ENCODE data around the gene MAL. TPM values are rescaled to one million over a fixed set of nuclear protein-coding genes. Genes with fewer than 3 reads are reported as not detected.

The MAL gene
- total RNA-seq, 2 donors from 2014 or later: 1.2 to 2.2 TPM

- DNase-seq (ENCODE audit: low spot score): peak; percentile 44
- Mint-ChIP-seq H3K27me3 (peaks cover 36 to 41% of the 10 kb centered on the region in 2 donors), H3K36me3 (no peaks in the 10 kb centered on the region), H3K4me3 (no peak overlapping the region), H3K27ac (no peak overlapping the region), H3K4me1 (ENCODE audit: low read depth in 2 of 2) (peaks cover 0 to 2% of the 10 kb centered on the region in 2 donors), H3K9me3 (no peaks in the 10 kb centered on the region)
- ATAC-seq: no peak
Measured at GRCh38 chr2:95024960-95025405, 525 bp upstream of the MAL start.

DNA sequence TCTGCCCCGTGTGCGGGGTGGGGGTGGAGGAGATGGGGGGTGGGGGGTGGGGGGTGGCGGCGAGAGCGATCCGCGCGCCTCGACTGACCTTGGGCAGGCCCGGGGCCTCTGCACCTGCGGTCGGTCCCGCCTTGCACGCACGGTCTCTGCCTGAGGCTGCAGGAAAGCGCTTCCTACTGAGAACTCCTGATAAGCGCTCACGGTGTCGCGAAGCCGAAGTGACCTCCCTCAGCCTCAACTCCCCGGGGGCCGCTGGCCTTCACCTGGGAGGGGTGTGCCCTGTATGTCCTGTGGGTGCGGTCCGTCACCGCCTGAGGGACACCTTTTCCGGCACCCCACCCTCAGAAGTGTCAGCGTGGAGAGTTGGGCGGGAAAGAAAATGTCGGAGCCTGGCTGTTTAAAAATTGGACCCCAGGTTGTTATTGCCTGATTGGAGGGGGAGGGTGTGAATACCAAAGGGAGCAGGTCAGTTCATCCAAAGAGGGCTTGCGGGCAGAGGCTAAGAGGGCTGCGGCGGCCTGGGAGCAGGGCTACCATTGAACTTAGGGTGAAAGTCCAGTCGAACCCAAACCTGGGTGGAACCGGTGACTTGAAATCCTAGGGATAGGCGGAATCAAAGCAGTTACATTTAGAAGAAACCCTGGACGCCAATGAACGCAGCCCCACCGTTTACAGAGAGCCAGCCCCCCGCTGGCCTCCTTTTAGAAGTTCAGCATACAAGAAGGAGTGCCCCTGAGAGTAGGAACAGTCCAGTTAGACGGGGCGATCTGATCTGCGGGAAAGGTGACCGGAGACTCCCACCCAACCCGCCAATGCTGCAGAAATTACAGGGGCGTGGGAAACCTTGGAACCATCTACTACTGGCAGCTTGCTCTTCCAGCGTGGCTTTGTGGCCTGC lies 1.2 kb downstream of the MAL start:
- DNase-seq (ENCODE audit: low spot score) (peak; percentile 16), ATAC-seq (no peak)
- H3K9me3 Mint-ChIP-seq: no peaks in the 10 kb centered on the region
- H3K27ac Mint-ChIP-seq: no peak overlapping the region
- peaks cover 32 to 41% of the 10 kb centered on the region in 2 donors for H3K27me3 Mint-ChIP-seq
- no peaks in the 10 kb centered on the region for H3K36me3 Mint-ChIP-seq
- H3K4me3 Mint-ChIP-seq: peak overlapping the region; percentile 64
- peaks cover 0 to 2% of the 10 kb centered on the region in 2 donors for H3K4me1 Mint-ChIP-seq (ENCODE audit: low read depth in 2 of 2)

DNA sequence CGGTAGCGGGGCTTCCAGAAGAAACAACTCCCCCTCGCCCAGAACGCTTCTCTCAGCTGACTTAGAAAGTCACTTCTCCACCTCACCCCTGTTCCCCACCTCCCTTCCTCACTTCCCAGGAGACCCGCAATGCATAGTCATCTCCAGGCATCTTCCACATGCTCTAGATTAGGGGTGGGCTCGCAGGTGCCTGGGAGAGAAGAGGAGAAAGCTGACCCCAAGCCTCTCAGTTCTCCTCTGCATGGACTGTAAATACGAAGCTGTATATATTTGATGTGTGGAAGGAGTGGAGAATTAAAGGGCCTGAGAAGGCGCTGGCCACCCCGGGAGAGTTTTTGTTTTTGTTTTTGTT lies 1.8 kb downstream of the MAL start:
- H3K27ac Mint-ChIP-seq: no peak overlapping the region
- no peaks in the 10 kb centered on the region for H3K9me3 Mint-ChIP-seq
- H3K4me3 Mint-ChIP-seq: no peak overlapping the region
- no peak for ATAC-seq
- peaks cover 32 to 41% of the 10 kb centered on the region in 2 donors for H3K27me3 Mint-ChIP-seq
- DNase-seq (ENCODE audit: low spot score): no peak
- H3K4me1 Mint-ChIP-seq (ENCODE audit: low read depth in 2 of 2): peaks cover 0 to 2% of the 10 kb centered on the region in 2 donors
- H3K36me3 Mint-ChIP-seq: no peaks in the 10 kb centered on the region

DNA sequence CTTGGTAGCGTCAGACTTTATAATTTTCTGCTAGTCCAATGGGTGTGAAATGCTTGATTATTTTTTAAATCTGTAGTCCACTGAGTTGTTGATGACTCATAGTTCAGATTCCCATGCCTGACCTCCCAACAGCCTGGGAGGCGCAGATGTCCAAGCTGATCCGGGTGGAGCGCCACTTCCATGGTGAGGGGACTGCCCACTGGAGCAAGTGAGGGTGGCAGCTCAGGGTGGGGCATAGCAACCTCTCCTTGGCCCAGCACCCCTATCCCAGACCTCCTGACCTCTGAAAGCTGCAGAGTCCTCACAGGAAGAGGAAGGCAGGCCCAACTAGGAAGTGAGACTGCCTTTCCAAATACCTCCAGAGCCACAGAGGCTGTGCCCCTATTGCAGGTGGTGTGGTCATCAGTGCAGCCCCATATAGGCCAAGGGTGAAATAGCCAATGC lies 4.4 kb downstream of the MAL start:
- H3K36me3 Mint-ChIP-seq: no peaks in the 10 kb centered on the region
- ATAC-seq (no peak), DNase-seq (ENCODE audit: low spot score) (no peak)
- H3K4me1 Mint-ChIP-seq (ENCODE audit: low read depth in 2 of 2): peaks cover 0 to 2% of the 10 kb centered on the region in 2 donors
- H3K9me3 Mint-ChIP-seq: no peaks in the 10 kb centered on the region
- H3K4me3 Mint-ChIP-seq: no peak overlapping the region
- H3K27me3 Mint-ChIP-seq: peaks cover 20 to 21% of the 10 kb centered on the region in 2 donors
- no peak overlapping the region for H3K27ac Mint-ChIP-seq

GRCh38 chr2:95030496-95030895 lies 5.0 kb downstream of the MAL start:
- ATAC-seq: no peak
- Mint-ChIP-seq H3K9me3 (no peaks in the 10 kb centered on the region), H3K4me3 (no peak overlapping the region), H3K27ac (no peak overlapping the region), H3K4me1 (ENCODE audit: low read depth in 2 of 2) (peaks cover 0 to 2% of the 10 kb centered on the region in 2 donors), H3K27me3 (peaks cover 20 to 21% of the 10 kb centered on the region in 2 donors), H3K36me3 (no peaks in the 10 kb centered on the region)
- no peak for DNase-seq (ENCODE audit: low spot score)

DNA sequence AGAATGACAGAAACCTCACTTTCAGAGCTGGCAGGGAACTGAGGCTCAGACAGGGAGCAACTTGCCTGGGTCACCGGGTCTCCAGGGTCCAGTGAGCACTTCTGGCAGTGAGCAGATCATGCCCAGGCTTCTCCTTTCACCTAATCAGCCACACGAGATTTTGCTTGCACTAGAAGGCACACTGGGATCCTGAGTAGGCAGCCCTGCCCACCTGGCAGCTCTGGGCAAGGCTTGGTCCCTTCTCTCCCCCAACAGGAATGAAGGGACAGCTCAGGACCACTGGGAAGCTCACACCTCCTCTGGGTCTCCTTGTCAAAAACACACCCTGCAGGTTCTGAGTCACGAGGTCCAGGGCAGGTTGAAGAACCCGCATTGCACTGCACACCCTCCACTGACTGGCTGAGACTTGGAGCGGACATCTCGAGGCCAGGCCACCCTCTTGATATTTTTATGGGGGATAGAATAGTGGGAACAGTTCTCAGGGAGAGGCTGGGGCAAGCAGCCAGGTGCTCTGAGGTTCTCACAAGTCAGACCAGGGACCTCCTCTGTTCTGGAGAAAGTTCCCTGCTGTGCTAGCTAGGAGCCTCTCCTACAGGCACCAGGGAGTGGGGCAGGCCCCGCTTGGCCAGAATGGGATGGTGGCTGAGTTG lies 5.7 kb downstream of the MAL start:
- Mint-ChIP-seq H3K4me3 (no peak overlapping the region), H3K4me1 (ENCODE audit: low read depth in 2 of 2) (no peaks in the 10 kb centered on the region), H3K36me3 (no peaks in the 10 kb centered on the region), H3K9me3 (no peaks in the 10 kb centered on the region), H3K27ac (no peak overlapping the region), H3K27me3 (peaks cover 14 to 15% of the 10 kb centered on the region in 2 donors)
- DNase-seq (ENCODE audit: low spot score) (no peak), ATAC-seq (no peak)

DNA sequence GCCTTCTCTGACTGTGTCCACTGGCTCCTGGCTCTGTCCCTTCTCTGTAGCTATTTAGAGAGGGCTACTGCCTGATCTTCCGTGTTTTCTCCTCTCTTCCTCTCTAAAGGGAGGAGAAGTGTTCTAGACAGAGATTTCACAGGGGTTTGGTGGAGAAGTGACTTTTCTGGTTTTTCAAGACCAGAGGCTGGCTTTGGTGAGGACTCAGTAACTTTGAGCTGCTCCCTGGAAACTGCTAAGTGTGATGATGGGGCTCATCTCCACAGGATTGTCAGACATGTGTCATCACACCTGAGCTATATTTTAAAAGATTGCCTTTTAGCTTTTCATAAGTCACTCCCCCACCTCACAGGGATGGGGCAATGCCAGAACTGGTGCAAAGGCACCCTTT lies 6.2 kb downstream of the MAL start:
- no peak overlapping the region for H3K4me3 Mint-ChIP-seq
- no peak for DNase-seq (ENCODE audit: low spot score)
- H3K4me1 Mint-ChIP-seq (ENCODE audit: low read depth in 2 of 2): no peaks in the 10 kb centered on the region
- H3K27me3 Mint-ChIP-seq: peaks cover 10 to 12% of the 10 kb centered on the region in 2 donors
- H3K36me3 Mint-ChIP-seq: no peaks in the 10 kb centered on the region
- no peak overlapping the region for H3K27ac Mint-ChIP-seq
- H3K9me3 Mint-ChIP-seq: peaks cover 4% of the 10 kb centered on the region
- no peak for ATAC-seq

- Mint-ChIP-seq H3K27me3 (peaks cover 4 to 6% of the 10 kb centered on the region in 2 donors), H3K9me3 (peaks cover 10% of the 10 kb centered on the region), H3K4me3 (no peak overlapping the region), H3K27ac (no peak overlapping the region), H3K36me3 (no peaks in the 10 kb centered on the region), H3K4me1 (ENCODE audit: low read depth in 2 of 2) (no peaks in the 10 kb centered on the region)
- DNase-seq (ENCODE audit: low spot score) (no peak), ATAC-seq (peak in 1 of 2 donors; percentile 57)
Measured at GRCh38 chr2:95032341-95032740, 6.8 kb downstream of the MAL start.

GRCh38 chr2:95032868-95033603 lies 7.5 kb downstream of the MAL start:
- Mint-ChIP-seq H3K36me3 (no peaks in the 10 kb centered on the region), H3K27me3 (peaks cover 0 to 2% of the 10 kb centered on the region in 2 donors), H3K27ac (no peak overlapping the region), H3K9me3 (peaks cover 17% of the 10 kb centered on the region), H3K4me3 (no peak overlapping the region), H3K4me1 (ENCODE audit: low read depth in 2 of 2) (peaks cover 0 to 4% of the 10 kb centered on the region in 2 donors)
- ATAC-seq (no peak), DNase-seq (ENCODE audit: low spot score) (no peak)

DNA sequence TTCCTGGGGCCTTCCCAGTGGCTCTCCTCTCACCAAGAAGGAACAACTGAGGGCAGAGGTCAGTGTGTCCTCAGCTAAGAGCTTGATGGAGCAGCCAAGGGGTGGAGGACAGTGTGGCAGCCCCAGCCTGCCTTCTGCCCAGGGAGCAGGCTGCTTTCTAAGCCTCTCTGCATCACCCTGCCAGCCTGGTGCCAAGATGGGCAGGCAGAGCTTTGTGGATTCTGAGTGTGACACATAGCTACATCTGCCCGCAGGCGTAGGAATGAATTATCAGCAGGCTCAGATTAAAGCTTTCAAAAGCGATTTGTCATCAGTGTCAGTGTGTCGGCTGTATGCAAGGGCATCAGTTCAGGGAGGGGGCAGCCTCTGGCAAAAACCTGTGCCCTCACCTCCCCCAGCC lies 8.7 kb downstream of the MAL start:
- Mint-ChIP-seq H3K27ac (no peak overlapping the region), H3K4me3 (no peak overlapping the region), H3K4me1 (ENCODE audit: low read depth in 2 of 2) (peaks cover 4 to 5% of the 10 kb centered on the region in 2 donors), H3K36me3 (no peaks in the 10 kb centered on the region), H3K9me3 (peaks cover 27% of the 10 kb centered on the region), H3K27me3 (peaks cover 0 to 2% of the 10 kb centered on the region in 2 donors)
- ATAC-seq: no peak
- DNase-seq (ENCODE audit: low spot score): no peak

DNA sequence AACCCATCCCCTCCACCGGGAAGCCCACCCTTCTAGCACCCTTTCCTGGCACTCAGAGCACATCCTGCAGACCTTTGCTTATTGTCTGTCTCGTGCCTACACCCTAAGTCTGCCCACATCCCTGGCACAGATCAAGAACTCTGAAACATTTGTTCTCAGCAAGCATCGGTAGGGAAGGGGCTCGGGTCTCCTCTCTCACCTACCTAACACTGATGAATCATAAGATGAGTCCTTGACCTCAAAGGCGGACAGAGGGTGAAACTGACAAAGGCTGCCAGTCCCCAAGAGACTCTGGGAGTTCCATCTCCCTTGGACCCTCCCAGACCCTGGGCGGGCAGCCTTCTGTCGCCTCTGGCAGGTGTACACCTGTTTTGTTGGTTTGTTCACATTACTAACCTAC lies 9.3 kb downstream of the MAL start:
- Mint-ChIP-seq H3K4me1 (ENCODE audit: low read depth in 2 of 2) (peaks cover 4 to 5% of the 10 kb centered on the region in 2 donors), H3K27ac (no peak overlapping the region), H3K27me3 (peaks cover 0 to 2% of the 10 kb centered on the region in 2 donors), H3K36me3 (no peaks in the 10 kb centered on the region), H3K4me3 (no peak overlapping the region), H3K9me3 (peaks cover 30% of the 10 kb centered on the region)
- no peak for ATAC-seq
- DNase-seq (ENCODE audit: low spot score): no peak

- Mint-ChIP-seq H3K36me3 (no peaks in the 10 kb centered on the region), H3K27ac (no peak overlapping the region), H3K4me1 (ENCODE audit: low read depth in 2 of 2) (peaks cover 5 to 7% of the 10 kb centered on the region in 2 donors), H3K27me3 (peaks cover 0 to 2% of the 10 kb centered on the region in 2 donors), H3K4me3 (no peak overlapping the region), H3K9me3 (peaks cover 30% of the 10 kb centered on the region)
- no peak for ATAC-seq
- DNase-seq (ENCODE audit: low spot score): no peak
Measured at GRCh38 chr2:95036596-95037383, 11.3 kb downstream of the MAL start.

- H3K27ac Mint-ChIP-seq: peak overlapping the region in 1 of 2 donors; percentile 0
- peaks cover 5 to 7% of the 10 kb centered on the region in 2 donors for H3K4me1 Mint-ChIP-seq (ENCODE audit: low read depth in 2 of 2)
- peaks cover 0 to 2% of the 10 kb centered on the region in 2 donors for H3K27me3 Mint-ChIP-seq
- H3K36me3 Mint-ChIP-seq: no peaks in the 10 kb centered on the region
- DNase-seq (ENCODE audit: low spot score) (no peak), ATAC-seq (no peak)
- no peak overlapping the region for H3K4me3 Mint-ChIP-seq
- peaks cover 30% of the 10 kb centered on the region for H3K9me3 Mint-ChIP-seq
Measured at GRCh38 chr2:95037384-95037839, 11.9 kb downstream of the MAL start.
